HG02642 (cell line): Measurements from ENCODE around the gene VAMP5.
"Not testable (repeated sequence)": the region's sequence is repeated elsewhere in the genome, so short reads cannot be mapped to it uniquely, and the experiment has no call there.

ENCODE experiments used
- ATAC-seq: cut with Tn5 transposase; IDR thresholded peaks from one replicate; pipeline ENCODE4 v1.9.1; 2021; ENCODE audit warnings: mild to moderate bottlenecking; ENCODE audit not compliant: unreplicated experiment, poor library complexity

VAMP5 gene

GRCh38 chr2:85599468-85600234 is 15.4 kb downstream of the VAMP5 start:
- no peak for ATAC-seq

GRCh38 chr2:85600235-85600575 is 16.0 kb downstream of the VAMP5 start:
- ATAC-seq, result no peak

- no peak for ATAC-seq
Measured at GRCh38 chr2:85600951-85601770, 16.9 kb downstream of the VAMP5 start.

GRCh38 chr2:85601771-85602475 is 17.7 kb downstream of the VAMP5 start:
- ATAC-seq, result peak; percentile 43

- peak; percentile 97 for ATAC-seq
Measured at GRCh38 chr2:85602476-85603234, 18.4 kb downstream of the VAMP5 start, which contains the start of gene TMEM150A. Gene TMEM150A (minus strand): TSS chr2:85602698. CDS start chr2:85601948, 750 bp downstream.

- ATAC-seq, result not testable (repeated sequence)
Measured at GRCh38 chr2:85604133-85604444, 19.9 kb downstream of the VAMP5 start.

GRCh38 chr2:85604568-85605339 is 20.5 kb downstream of the VAMP5 start:
- no peak for ATAC-seq

GRCh38 chr2:85605406-85606115 is 21.3 kb downstream of the VAMP5 start:
- no peak for ATAC-seq

GRCh38 chr2:85606116-85606455 is 21.9 kb downstream of the VAMP5 start:
- ATAC-seq, result no peak

- no peak for ATAC-seq
Measured at GRCh38 chr2:85607268-85608215, 23.3 kb downstream of the VAMP5 start.

GRCh38 chr2:85611217-85611704 is 27.0 kb downstream of the VAMP5 start:
- ATAC-seq, result no peak

- peak; percentile 78 for ATAC-seq
Measured at GRCh38 chr2:85611705-85612587, 27.7 kb downstream of the VAMP5 start, which contains the start of gene C2orf68. Gene C2orf68 (minus strand): TSS chr2:85612066. CDS start chr2:85611984, 82 bp downstream.

GRCh38 chr2:85613717-85614515 is 29.7 kb downstream of the VAMP5 start:
- no peak for ATAC-seq

- ATAC-seq, result not testable (repeated sequence)
Measured at GRCh38 chr2:85614757-85615156, 30.5 kb downstream of the VAMP5 start.

- no peak for ATAC-seq
Measured at GRCh38 chr2:85615413-85615728, 31.1 kb downstream of the VAMP5 start.

- not testable (repeated sequence) for ATAC-seq
Measured at GRCh38 chr2:85617723-85618122, 33.5 kb downstream of the VAMP5 start.
